CMK (cell line): ENCODE data around the gene FBXL7.

Experiments used
- DNase-seq: peaks from one replicate; pipeline ENCODE4 v3.0.0-alpha.2; 2010; ENCODE audit warnings: low read depth

The FBXL7 gene

GRCh38 chr5:15579193-15579990, 79.4 kb downstream of the FBXL7 start:
- no peak for DNase-seq

GRCh38 chr5:15584528-15584927, 84.5 kb downstream of the FBXL7 start:
- DNase-seq = no peak

- no peak for DNase-seq
Observed at GRCh38 chr5:15585128-15585527, 85.1 kb downstream of the FBXL7 start.

- no peak for DNase-seq
Observed at GRCh38 chr5:15585841-15586591, 86.0 kb downstream of the FBXL7 start.

- DNase-seq = no peak
Observed at GRCh38 chr5:15587916-15588315, 87.9 kb downstream of the FBXL7 start.

GRCh38 chr5:15592728-15593127, 92.7 kb downstream of the FBXL7 start:
- no peak for DNase-seq

GRCh38 chr5:15594977-15595568, 95.1 kb downstream of the FBXL7 start:
- no peak for DNase-seq

- DNase-seq = no peak
Observed at GRCh38 chr5:15595929-15596328, 95.9 kb downstream of the FBXL7 start.

GRCh38 chr5:15596936-15597335, 97.0 kb downstream of the FBXL7 start:
- DNase-seq = no peak

GRCh38 chr5:15597804-15598203, 97.8 kb downstream of the FBXL7 start:
- no peak for DNase-seq

- peak; percentile 3 for DNase-seq
Observed at GRCh38 chr5:15598294-15598902, 98.4 kb downstream of the FBXL7 start.

- peak; percentile 2 for DNase-seq
Observed at GRCh38 chr5:15600035-15600434, 100.1 kb downstream of the FBXL7 start.

GRCh38 chr5:15601274-15601673, 101.3 kb downstream of the FBXL7 start:
- no peak for DNase-seq

GRCh38 chr5:15601853-15602252, 101.9 kb downstream of the FBXL7 start:
- no peak for DNase-seq

- DNase-seq = no peak
Observed at GRCh38 chr5:15604986-15605385, 105.0 kb downstream of the FBXL7 start.

GRCh38 chr5:15606197-15606596, 106.2 kb downstream of the FBXL7 start:
- no peak for DNase-seq

- DNase-seq = no peak
Observed at GRCh38 chr5:15607076-15607475, 107.1 kb downstream of the FBXL7 start.

- DNase-seq = no peak
Observed at GRCh38 chr5:15609076-15609725, 109.2 kb downstream of the FBXL7 start.

GRCh38 chr5:15610216-15610615, 110.2 kb downstream of the FBXL7 start:
- no peak for DNase-seq

- DNase-seq = no peak
Observed at GRCh38 chr5:15611008-15611407, 111.0 kb downstream of the FBXL7 start.

- no peak for DNase-seq
Observed at GRCh38 chr5:15612915-15613635, 113.1 kb downstream of the FBXL7 start.
